B cell (primary cell): ENCODE measurements around the gene TMEM233. TPM values are rescaled to one million over a fixed set of nuclear protein-coding genes. Genes with fewer than 3 reads are reported as not detected.

Experiments
- ATAC-seq: fragments of 200-7000 bp; cut with Tn5 transposase; one replicate; pipeline ENCODE4 v1.10.0; 2021; ENCODE audit warnings: low read depth, mild to moderate bottlenecking, moderate number of reproducible peaks, moderate library complexity
- CTCF ChIA-PET: fragments of 350-600 bp; sonication (Branson Sonifier 250); formaldehyde crosslinking; loops from one replicate; lab custom pipeline; 2021; ENCODE audit warnings: antibody characterized with exemption, inconsistent platforms; lab: Charles Lee
- POLR2A ChIA-PET: fragments of 350-600 bp; sonication (Branson Sonifier 250); formaldehyde crosslinking; loops from one replicate; lab custom pipeline; 2021; ENCODE audit warnings: antibody characterized with exemption; lab: Charles Lee
- DNase-seq: peaks from one replicate; pipeline ENCODE4 v3.0.0; 2013
- H2AFZ ChIP-seq: 2 replicates; pipeline ENCODE4 v1.6.1; 2012; ENCODE audit warnings: mild to moderate bottlenecking, low read depth, low read length; ENCODE audit not compliant: insufficient read depth, poor library complexity, severe bottlenecking
- H3K27ac ChIP-seq, 2 donors: 1 replicate in 1 of 2; 2 replicates in 1 of 2; pipeline ENCODE4 v1.5.1; 2012 to 2013; ENCODE audit warnings: low read length in 2 of 2, mild to moderate bottlenecking in 2 of 2, moderate library complexity in 1 of 2
- H3K27me3 ChIP-seq, 4 experiments: fragments of 200-600 bp in 1 of 4; sonication (generic) in 1 of 4; replicated peaks in 1 of 4; 1 replicate in 2 of 4; 2 replicates in 2 of 4; pipeline versions ENCODE4 v1.6.1 to v1.7.0; 2013 to 2016; ENCODE audit warnings: low read length in 3 of 4, mild to moderate bottlenecking in 2 of 4, mixed read lengths in 1 of 4, moderate library complexity in 1 of 4; ENCODE audit not compliant: insufficient read depth in 4 of 4, control insufficient read depth in 3 of 4; ENCODE audit errors: control extremely low read depth in 1 of 4
- H3K36me3 ChIP-seq, 2 experiments: replicated peaks in 1 of 2; 1 replicate in 1 of 2; 2 replicates in 1 of 2; pipeline versions ENCODE4 v1.6.1 to v1.7.1; 2013; ENCODE audit warnings: low read length in 1 of 2; ENCODE audit not compliant: insufficient read depth in 2 of 2, control insufficient read depth in 1 of 2; ENCODE audit errors: control extremely low read depth in 1 of 2, extremely low read depth in 1 of 2
- H3K4me1 ChIP-seq, 2 donors: fragments of 200-600 bp in 1 of 2; sonication (generic) in 1 of 2; 1 replicate in 1 of 2; 2 replicates in 1 of 2; pipeline versions ENCODE4 v1.5.1 to v1.6.1; 2013 to 2017; ENCODE audit warnings: low read length in 2 of 2; ENCODE audit not compliant: control insufficient read depth in 2 of 2, insufficient read depth in 2 of 2
- H3K4me2 ChIP-seq: replicated peaks from 2 replicates; pipeline ENCODE3; 2012; ENCODE audit warnings: mild to moderate bottlenecking, low read depth, low read length; ENCODE audit not compliant: poor library complexity, severe bottlenecking
- H3K4me3 ChIP-seq, 5 experiments: fragments of 200-600 bp in 1 of 5; sonication (generic) in 1 of 5; 1 replicate in 3 of 5; 2 replicates in 2 of 5; pipeline versions ENCODE4 v1.5.1 to v1.7.0; 2011 to 2016; ENCODE audit warnings: low read length in 4 of 5, mild to moderate bottlenecking in 4 of 5, low read depth in 2 of 5, control low read depth in 1 of 5, moderate library complexity in 1 of 5; ENCODE audit not compliant: insufficient read depth in 1 of 5; ENCODE audit errors: control extremely low read depth in 1 of 5, extremely low read depth in 1 of 5
- H3K79me2 ChIP-seq: fragments of 200-600 bp; sonication (generic); one replicate; pipeline ENCODE4 v1.6.0; 2016; ENCODE audit warnings: low read length; ENCODE audit not compliant: control insufficient read depth, insufficient read depth
- H3K9ac ChIP-seq: fragments of 200-600 bp; sonication (generic); 2 replicates; pipeline ENCODE4 v1.6.1; 2017; ENCODE audit warnings: mild to moderate bottlenecking, low read length, moderate library complexity
- H3K9me3 ChIP-seq, 3 donors: one replicate each; pipeline versions ENCODE4 v1.6.1 to v1.7.1; 2013; ENCODE audit warnings: low read length in 2 of 3; ENCODE audit not compliant: control insufficient read depth in 2 of 3, insufficient read depth in 1 of 3; ENCODE audit errors: control extremely low read depth in 1 of 3
- H4K20me1 ChIP-seq: 2 replicates; pipeline ENCODE4 v1.6.0; 2012; ENCODE audit warnings: mild to moderate bottlenecking, low read length; ENCODE audit not compliant: insufficient read depth, control insufficient read depth, poor library complexity, severe bottlenecking
- H3K27ac Mint-ChIP-seq: one replicate; pipeline ENCODE4 v1.8.0; 2021; ENCODE audit warnings: mixed read lengths
- H3K27me3 Mint-ChIP-seq: one replicate; pipeline ENCODE4 v1.8.0; 2021; ENCODE audit warnings: mixed read lengths
- H3K4me1 Mint-ChIP-seq: one replicate; pipeline ENCODE4 v1.8.0; 2021; ENCODE audit warnings: mixed read lengths
- H3K4me3 Mint-ChIP-seq: one replicate; pipeline ENCODE4 v1.8.0; 2021; ENCODE audit warnings: mixed read lengths
- H3K9me3 Mint-ChIP-seq: one replicate; pipeline ENCODE4 v1.8.0; 2022; ENCODE audit warnings: mixed read lengths; ENCODE audit not compliant: insufficient read depth
- CTCF ChIP-seq: fragments of 200-600 bp; IDR thresholded peaks from one replicate; pipeline ENCODE4 v1.8.0; 2022; ENCODE audit warnings: antibody characterized with exemption, mild to moderate bottlenecking
- EZH2 ChIP-seq: IDR thresholded peaks from 2 replicates; pipeline ENCODE4 v1.6.1; 2012; ENCODE audit warnings: borderline replicate concordance, low read depth, mild to moderate bottlenecking, moderate library complexity, low read length; ENCODE audit not compliant: insufficient read depth, poor library complexity, severe bottlenecking
- WGBS: methylation state at CpG from one replicate; pipeline ENCODE4 v1.1.5; 2013; ENCODE audit warnings: missing lambda C conversion rate; ENCODE audit not compliant: insufficient coverage; 5-methylcytosine and 5-hydroxymethylcytosine counted together
- intact Hi-C: fragments of 100-400 bp; cut with micrococcal nuclease; formaldehyde crosslinking; loops from one replicate; pipeline ENCODE4 v1.10.0; 2022
- polyA plus RNA-seq: library from polyadenylated mRNA; depleted of rRNA; stranded (reverse); fragments of >200 nt; gene quantifications from 2 replicates; pipeline ENCODE4 v1.2.3, GENCODE V29; 2012
- total RNA-seq, 2 donors: library from RNA; stranded (reverse); fragments of 120-200 nt in 1 of 2; gene quantifications; 1 replicate in 1 of 2; 2 replicates in 1 of 2; pipeline versions ENCODE4 v1.2.3 to v1.2.4, GENCODE V29; 2013 to 2022

Gene TMEM233
- total and polyA plus RNA-seq, 2 donors (not counting 1 experiment from before 2014, with no cell fraction given): not detected

GRCh38 chr12:119669744-119670472 lies 76.3 kb downstream of the TMEM233 start:
- POLR2A ChIA-PET: no interaction called here
- H3K79me2 ChIP-seq: peaks cover 16% of the 10 kb centered on the region

More at GRCh38 chr12:119669744-119670472, 76.3 kb downstream of the TMEM233 start:
- no peaks in the 10 kb centered on the region for H3K27me3 ChIP-seq
- TF ChIP-seq EZH2 (no peak), CTCF (no peak)
- H3K27me3 Mint-ChIP-seq: no peaks in the 10 kb centered on the region
- H3K27ac Mint-ChIP-seq: peak overlapping the region; percentile 60
- 85% methylated on average over 5 of the region's 11 CpGs for WGBS
- peak overlapping the region in 1 of 2 donors; percentile 24 for H3K27ac ChIP-seq
- no peak overlapping the region for H2AFZ ChIP-seq
- H4K20me1 ChIP-seq: no peaks in the 10 kb centered on the region
- H3K4me2 ChIP-seq: peak overlapping the region; percentile 8
- ATAC-seq (no peak), DNase-seq (no peak)
- no peaks in the 10 kb centered on the region for H3K9me3 ChIP-seq
- H3K9ac ChIP-seq: no peak overlapping the region
- H3K36me3 ChIP-seq: peaks cover 16 to 42% of the 10 kb centered on the region in 2 experiments
- intact Hi-C loops: loop anchor here (5.0 kb wide), 2 partner anchors 317 to 1533 kb away; partner anchors contain the start of genes BICDL1 and PEBP1
- peaks cover 28 to 36% of the 10 kb centered on the region in 2 donors for H3K4me1 ChIP-seq
- H3K4me3 ChIP-seq: no peak overlapping the region
- no peaks in the 10 kb centered on the region for H3K9me3 Mint-ChIP-seq
- CTCF ChIA-PET: interaction anchor here (0.8 to 1.2 kb wide), 3 partner anchors 10 to 12 kb away, joined by 3 to 5 read pairs (median 3); no protein-coding TSS in a partner anchor
- H3K4me3 Mint-ChIP-seq: peak overlapping the region; percentile 29
- peaks cover 64% of the 10 kb centered on the region for H3K4me1 Mint-ChIP-seq
